ENCODE results near the gene BTRC. TPM values are rescaled to one million over a fixed set of nuclear protein-coding genes. Genes with fewer than 3 reads are reported as not detected.
"Not testable (repeated sequence)": the region's sequence is repeated elsewhere in the genome, so short reads cannot be mapped to it uniquely, and the experiment has no call there.

The BTRC gene
- total RNA-seq, 1 experiment from 2014 or later, result 22.4 TPM

DNA sequence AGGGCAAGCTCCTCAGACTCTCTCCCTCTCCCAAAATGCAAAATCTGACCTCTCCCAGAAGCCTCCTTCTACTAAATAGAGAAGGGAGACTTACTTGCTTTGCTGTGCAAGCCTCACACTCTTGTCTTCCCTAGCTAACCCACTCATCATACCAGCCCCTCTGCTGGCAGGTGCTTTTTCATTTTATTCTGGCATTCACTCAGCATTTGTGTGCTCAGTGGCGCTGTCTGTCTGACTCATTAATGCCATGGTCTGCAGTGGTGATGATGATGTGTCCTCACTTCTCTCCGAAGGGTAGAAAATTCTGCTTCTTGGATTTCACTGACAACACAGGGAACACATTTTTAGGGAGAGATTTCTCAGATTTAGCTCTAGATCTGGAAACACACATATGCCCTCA, 22.0 kb upstream of the BTRC start:
- no peak for TF ChIP-seq RORB (CRISPR knock-in tag; IDR thresholded peaks at IDR 0.05)
- TF ChIP-seq SOX15 (CRISPR knock-in tag; IDR thresholded peaks at IDR 0.05), result no peak
- TF ChIP-seq, protein P1, sequence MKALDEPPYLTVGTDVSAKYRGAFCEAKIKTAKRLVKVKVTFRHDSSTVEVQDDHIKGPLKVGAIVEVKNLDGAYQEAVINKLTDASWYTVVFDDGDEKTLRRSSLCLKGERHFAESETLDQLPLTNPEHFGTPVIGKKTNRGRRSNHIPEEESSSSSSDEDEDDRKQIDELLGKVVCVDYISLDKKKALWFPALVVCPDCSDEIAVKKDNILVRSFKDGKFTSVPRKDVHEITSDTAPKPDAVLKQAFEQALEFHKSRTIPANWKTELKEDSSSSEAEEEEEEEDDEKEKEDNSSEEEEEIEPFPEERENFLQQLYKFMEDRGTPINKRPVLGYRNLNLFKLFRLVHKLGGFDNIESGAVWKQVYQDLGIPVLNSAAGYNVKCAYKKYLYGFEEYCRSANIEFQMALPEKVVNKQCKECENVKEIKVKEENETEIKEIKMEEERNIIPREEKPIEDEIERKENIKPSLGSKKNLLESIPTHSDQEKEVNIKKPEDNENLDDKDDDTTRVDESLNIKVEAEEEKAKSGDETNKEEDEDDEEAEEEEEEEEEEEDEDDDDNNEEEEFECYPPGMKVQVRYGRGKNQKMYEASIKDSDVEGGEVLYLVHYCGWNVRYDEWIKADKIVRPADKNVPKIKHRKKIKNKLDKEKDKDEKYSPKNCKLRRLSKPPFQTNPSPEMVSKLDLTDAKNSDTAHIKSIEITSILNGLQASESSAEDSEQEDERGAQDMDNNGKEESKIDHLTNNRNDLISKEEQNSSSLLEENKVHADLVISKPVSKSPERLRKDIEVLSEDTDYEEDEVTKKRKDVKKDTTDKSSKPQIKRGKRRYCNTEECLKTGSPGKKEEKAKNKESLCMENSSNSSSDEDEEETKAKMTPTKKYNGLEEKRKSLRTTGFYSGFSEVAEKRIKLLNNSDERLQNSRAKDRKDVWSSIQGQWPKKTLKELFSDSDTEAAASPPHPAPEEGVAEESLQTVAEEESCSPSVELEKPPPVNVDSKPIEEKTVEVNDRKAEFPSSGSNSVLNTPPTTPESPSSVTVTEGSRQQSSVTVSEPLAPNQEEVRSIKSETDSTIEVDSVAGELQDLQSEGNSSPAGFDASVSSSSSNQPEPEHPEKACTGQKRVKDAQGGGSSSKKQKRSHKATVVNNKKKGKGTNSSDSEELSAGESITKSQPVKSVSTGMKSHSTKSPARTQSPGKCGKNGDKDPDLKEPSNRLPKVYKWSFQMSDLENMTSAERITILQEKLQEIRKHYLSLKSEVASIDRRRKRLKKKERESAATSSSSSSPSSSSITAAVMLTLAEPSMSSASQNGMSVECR (CRISPR knock-in tag; IDR thresholded peaks at IDR 0.05; ENCODE audit: borderline replicate concordance), result no peak
- no peak for TF ChIP-seq MYBL2 (CRISPR knock-in tag; IDR thresholded peaks at IDR 0.05)
- TF ChIP-seq, protein P2, sequence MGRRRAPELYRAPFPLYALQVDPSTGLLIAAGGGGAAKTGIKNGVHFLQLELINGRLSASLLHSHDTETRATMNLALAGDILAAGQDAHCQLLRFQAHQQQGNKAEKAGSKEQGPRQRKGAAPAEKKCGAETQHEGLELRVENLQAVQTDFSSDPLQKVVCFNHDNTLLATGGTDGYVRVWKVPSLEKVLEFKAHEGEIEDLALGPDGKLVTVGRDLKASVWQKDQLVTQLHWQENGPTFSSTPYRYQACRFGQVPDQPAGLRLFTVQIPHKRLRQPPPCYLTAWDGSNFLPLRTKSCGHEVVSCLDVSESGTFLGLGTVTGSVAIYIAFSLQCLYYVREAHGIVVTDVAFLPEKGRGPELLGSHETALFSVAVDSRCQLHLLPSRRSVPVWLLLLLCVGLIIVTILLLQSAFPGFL (CRISPR knock-in tag; IDR thresholded peaks at IDR 0.05; ENCODE audit: borderline replicate concordance), result no peak
- TF ChIP-seq SP1 (CRISPR knock-in tag; conservative IDR thresholded peaks at IDR 0.05), result no peak
- TF ChIP-seq NFE2L1 (CRISPR knock-in tag; IDR thresholded peaks at IDR 0.05), result no peak
- TF ChIP-seq KAT7 (CRISPR knock-in tag; IDR thresholded peaks at IDR 0.05; ENCODE audit: borderline replicate concordance), result no peak
- no peak for TF ChIP-seq HMGA2 (CRISPR knock-in tag; IDR thresholded peaks at IDR 0.05)
- TF ChIP-seq, protein P3, sequence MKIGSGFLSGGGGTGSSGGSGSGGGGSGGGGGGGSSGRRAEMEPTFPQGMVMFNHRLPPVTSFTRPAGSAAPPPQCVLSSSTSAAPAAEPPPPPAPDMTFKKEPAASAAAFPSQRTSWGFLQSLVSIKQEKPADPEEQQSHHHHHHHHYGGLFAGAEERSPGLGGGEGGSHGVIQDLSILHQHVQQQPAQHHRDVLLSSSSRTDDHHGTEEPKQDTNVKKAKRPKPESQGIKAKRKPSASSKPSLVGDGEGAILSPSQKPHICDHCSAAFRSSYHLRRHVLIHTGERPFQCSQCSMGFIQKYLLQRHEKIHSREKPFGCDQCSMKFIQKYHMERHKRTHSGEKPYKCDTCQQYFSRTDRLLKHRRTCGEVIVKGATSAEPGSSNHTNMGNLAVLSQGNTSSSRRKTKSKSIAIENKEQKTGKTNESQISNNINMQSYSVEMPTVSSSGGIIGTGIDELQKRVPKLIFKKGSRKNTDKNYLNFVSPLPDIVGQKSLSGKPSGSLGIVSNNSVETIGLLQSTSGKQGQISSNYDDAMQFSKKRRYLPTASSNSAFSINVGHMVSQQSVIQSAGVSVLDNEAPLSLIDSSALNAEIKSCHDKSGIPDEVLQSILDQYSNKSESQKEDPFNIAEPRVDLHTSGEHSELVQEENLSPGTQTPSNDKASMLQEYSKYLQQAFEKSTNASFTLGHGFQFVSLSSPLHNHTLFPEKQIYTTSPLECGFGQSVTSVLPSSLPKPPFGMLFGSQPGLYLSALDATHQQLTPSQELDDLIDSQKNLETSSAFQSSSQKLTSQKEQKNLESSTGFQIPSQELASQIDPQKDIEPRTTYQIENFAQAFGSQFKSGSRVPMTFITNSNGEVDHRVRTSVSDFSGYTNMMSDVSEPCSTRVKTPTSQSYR (CRISPR knock-in tag; IDR thresholded peaks at IDR 0.05), result no peak
- TF ChIP-seq, protein P4, sequence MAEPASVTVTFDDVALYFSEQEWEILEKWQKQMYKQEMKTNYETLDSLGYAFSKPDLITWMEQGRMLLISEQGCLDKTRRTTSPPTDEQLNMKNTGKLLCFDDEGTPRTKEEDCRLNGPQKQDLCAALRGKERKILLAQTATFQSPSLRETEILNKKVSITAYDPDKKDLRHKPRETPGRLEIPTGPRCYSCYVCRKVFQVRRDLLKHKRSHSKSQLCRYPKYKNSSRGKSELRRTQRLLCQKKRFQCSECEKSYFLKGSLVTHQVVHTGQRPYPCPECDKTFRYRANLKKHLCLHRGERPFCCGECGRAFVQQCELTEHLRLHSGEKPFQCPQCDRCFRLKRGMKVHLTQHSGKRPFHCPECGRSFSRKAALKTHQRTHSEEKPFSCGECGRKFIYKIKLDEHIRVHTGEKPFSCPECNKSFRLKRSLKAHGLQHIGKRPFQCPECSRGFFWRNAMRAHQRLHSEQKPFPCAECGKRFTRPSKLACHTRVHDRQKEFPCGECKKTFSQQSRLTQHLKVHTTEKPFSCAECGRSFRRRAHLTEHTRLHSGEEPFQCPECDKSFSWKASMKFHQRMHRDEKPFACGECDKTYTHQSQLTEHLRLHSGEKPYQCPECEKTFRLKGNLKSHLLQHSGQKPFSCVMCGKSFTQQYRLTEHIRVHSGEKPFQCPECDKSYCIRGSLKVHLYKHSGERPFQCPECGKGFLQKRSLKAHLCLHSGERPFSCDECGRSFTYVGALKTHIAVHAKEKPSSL (CRISPR knock-in tag; conservative IDR thresholded peaks at IDR 0.05), result no peak
- no peak for TF ChIP-seq CREM (CRISPR knock-in tag; IDR thresholded peaks at IDR 0.05)
- TF ChIP-seq, protein P5, sequence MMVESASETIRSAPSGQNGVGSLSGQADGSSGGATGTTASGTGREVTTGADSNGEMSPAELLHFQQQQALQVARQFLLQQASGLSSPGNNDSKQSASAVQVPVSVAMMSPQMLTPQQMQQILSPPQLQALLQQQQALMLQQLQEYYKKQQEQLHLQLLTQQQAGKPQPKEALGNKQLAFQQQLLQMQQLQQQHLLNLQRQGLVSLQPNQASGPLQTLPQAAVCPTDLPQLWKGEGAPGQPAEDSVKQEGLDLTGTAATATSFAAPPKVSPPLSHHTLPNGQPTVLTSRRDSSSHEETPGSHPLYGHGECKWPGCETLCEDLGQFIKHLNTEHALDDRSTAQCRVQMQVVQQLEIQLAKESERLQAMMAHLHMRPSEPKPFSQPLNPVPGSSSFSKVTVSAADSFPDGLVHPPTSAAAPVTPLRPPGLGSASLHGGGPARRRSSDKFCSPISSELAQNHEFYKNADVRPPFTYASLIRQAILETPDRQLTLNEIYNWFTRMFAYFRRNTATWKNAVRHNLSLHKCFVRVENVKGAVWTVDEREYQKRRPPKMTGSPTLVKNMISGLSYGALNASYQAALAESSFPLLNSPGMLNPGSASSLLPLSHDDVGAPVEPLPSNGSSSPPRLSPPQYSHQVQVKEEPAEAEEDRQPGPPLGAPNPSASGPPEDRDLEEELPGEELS (CRISPR knock-in tag; IDR thresholded peaks at IDR 0.05), result no peak
- ChIA-PET POLR2A (no interaction called here), CTCF (interaction anchor here (0.6 to 1.6 kb wide), 5 partner anchors 8 to 135 kb away, joined by 3 to 6 read pairs (median 3); no protein-coding TSS in a partner anchor)
- DNase-seq (ENCODE audit: low spot score), result no peak
- ATAC-seq, result no peak
- no peak overlapping the region for H3K4me3 Mint-ChIP-seq
- peaks cover 11% of the 10 kb centered on the region for H3K4me1 Mint-ChIP-seq
- peaks cover 2% of the 10 kb centered on the region; the same call in 1 of the 2 replicates for H3K36me3 Mint-ChIP-seq
- H3K27ac Mint-ChIP-seq, result no peak overlapping the region
- H3K9me3 Mint-ChIP-seq, result peaks cover 11% of the 10 kb centered on the region
- peaks cover 1% of the 10 kb centered on the region; the same call in 1 of the 2 replicates for H3K27me3 Mint-ChIP-seq (ENCODE audit: low read depth)

DNA sequence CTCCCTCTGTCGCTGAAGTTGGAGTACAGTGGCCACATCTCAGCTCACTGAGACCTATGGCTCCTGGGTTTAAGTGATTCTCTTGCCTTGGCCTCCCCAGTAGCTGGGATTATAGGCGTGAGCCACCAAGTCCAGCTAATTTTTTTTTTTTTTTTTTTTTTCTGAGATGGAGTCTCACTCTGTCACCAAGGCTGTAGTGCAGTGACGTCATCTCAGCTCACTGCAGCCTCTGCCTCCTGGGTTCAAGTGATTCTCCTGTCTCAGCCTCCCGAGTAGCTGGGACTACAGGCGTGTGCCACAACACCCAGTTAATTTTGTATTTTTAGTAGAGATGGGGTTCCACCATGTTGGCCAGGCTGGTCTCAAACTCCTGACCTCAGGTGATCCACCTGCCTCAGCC, 19.7 kb upstream of the BTRC start:
- H3K9me3 Mint-ChIP-seq; H3K36me3 Mint-ChIP-seq; H3K27ac Mint-ChIP-seq; DNase-seq (ENCODE audit: low spot score); POLR2A ChIA-PET; ATAC-seq; H3K4me3 Mint-ChIP-seq; H3K27me3 Mint-ChIP-seq (ENCODE audit: low read depth): not testable (repeated sequence)
- peaks cover 11% of the 10 kb centered on the region for H3K4me1 Mint-ChIP-seq
- CTCF ChIA-PET, result interaction anchor here (1.1 kb wide), 2 partner anchors 36 to 110 kb away, joined by 5 to 6 read pairs; no protein-coding TSS in a partner anchor
